GM21619 (cell line): ENCODE data around the gene TJAP1.
"Not testable (repeated sequence)": the region's sequence is repeated elsewhere in the genome, so short reads cannot be mapped to it uniquely, and the experiment has no call there.

ENCODE experiments used
- ATAC-seq: cut with Tn5 transposase; IDR thresholded peaks from one replicate; pipeline ENCODE4 v1.9.1; 2021; ENCODE audit not compliant: unreplicated experiment

The TJAP1 gene

GRCh38 chr6:43452896-43453295 lies 24.5 kb upstream of the TJAP1 start:
- no peak for ATAC-seq

GRCh38 chr6:43453831-43454230 lies 23.5 kb upstream of the TJAP1 start:
- ATAC-seq = no peak

GRCh38 chr6:43454290-43454695 lies 23.1 kb upstream of the TJAP1 start:
- ATAC-seq = no peak

DNA sequence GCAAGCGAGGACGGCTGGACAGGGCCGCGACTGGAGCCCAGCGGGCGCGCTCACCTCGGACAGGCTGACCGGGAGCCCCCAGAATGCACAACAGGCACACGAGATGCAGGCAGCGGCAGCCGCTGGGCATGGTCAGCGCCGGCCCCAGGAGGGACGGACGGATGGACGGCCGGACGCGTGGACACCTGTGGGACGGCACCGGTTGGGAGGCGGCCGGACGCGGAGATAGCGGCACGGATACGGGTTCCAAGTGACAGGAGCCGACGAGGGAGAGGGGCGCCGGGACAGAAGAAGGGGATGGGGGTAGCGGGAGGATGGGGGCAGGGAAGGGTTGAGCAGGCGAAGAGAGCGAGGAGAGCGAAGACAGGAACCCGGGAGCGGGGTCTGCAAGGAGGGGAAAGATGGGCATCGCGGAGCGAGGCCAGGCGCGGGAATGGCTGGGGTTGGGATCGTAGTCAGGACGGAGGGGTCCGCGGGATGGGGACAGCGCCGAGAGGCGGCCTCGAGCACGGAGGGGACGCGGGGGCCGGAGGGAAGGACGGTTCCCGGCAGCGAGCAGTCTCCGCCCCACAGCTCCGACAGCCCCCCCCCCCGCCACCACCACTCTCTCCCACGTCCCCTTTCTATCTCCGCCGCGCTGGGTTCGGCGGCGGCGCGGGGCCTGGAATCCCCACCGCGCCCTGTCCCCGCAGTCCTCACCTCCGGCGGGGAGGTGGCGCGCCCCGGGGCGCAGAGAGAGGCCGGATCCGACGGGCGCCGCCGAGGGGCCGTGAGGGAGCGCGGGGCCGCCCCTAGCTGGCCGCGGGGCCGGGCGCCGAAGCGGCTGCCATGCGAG lies 22.5 kb upstream of the TJAP1 start:
- no peak for ATAC-seq

DNA sequence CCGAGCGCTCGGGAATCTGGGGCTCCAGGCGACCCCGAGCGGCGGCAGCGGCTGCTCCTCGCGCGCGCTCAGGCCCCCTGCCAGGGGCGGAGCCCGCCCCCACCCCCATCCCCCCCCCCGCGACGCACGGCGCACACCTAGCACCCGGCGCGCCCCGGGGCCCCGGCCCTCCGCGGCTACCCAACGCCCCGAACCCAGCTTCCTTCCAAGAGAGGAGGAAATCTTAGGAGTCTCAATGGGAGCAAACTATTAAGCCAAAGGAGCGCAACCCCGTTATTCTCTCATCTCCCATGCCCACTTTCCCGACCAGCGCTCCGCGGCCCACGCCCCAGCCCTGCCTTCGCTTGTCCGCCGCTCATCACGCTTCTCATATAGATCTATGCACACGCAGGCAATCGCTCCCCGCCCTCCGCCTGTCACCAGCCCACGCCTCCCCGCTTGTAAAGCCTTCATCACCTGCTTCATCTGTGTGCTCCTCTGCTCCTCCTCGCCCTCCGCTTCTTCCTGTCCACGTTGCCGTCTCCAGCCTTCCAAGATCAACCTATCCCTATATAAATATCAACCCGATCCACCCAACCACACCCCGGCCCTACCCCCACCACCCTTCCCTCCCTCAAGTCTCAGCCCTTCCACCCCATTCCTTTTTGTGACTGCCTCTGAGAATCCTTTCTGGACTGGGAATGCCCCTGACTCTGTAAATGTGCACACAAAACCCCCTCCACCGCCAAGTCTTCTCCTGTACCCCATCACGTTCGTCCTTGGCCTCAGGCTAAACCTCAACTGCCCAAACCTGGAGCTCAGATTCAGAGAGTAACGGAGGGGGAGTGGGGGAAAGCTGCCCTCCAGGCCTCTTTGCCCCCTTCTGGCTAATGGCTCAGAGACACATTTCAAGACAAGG lies 21.6 kb upstream of the TJAP1 start, which contains the start of gene DLK2:
Gene DLK2 (minus strand): TSS at position 18 of the 898 bp plus-strand sequence. CDS start 723 bp downstream, outside the sequence.
- ATAC-seq = no peak

GRCh38 chr6:43457643-43458042 lies 19.7 kb upstream of the TJAP1 start:
- ATAC-seq = no peak

DNA sequence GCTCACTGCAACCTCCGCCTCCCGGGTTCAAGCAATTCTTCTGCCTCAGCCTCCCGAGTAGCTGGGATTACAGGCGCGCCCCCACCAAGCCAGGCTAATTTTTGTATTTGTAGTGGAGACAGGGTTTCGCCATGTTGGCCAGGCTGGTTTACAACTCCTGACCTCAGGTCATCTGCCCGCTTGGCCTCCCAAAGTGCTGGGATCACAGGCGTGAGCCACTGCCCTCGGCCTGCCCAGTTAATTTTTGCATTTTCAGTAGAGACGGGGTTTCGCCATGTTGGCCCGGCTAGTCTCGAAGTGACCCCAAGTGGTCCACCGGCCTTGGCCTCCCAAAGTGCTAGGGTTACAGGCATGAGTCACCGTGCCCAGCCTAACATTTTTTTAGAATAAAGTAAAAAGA lies 19.2 kb upstream of the TJAP1 start:
- ATAC-seq = not testable (repeated sequence)

DNA sequence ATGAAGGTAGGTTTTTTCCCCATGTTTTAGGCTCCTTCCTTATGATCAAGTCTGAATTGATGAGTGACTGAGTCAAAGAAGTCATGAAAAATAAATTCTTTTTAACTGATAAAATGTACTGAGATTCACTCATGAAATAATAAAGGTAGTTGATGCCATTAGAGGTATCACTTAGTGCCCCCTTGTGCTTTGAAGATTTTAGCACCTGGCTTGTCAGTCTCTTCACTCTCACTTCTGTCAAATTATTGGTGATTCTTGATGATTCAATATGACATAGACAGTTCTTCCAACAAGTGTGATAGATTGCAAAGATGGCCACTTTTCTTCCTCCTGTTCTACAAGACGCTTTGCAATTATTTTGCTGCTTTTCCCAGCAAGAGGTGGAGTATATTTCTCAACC lies 17.8 kb upstream of the TJAP1 start:
- no peak for ATAC-seq

GRCh38 chr6:43460032-43460431 lies 17.3 kb upstream of the TJAP1 start:
- no peak for ATAC-seq

- no peak for ATAC-seq
Observed at GRCh38 chr6:43461936-43462335, 15.4 kb upstream of the TJAP1 start.

GRCh38 chr6:43464337-43464736 lies 13.0 kb upstream of the TJAP1 start:
- no peak for ATAC-seq

DNA sequence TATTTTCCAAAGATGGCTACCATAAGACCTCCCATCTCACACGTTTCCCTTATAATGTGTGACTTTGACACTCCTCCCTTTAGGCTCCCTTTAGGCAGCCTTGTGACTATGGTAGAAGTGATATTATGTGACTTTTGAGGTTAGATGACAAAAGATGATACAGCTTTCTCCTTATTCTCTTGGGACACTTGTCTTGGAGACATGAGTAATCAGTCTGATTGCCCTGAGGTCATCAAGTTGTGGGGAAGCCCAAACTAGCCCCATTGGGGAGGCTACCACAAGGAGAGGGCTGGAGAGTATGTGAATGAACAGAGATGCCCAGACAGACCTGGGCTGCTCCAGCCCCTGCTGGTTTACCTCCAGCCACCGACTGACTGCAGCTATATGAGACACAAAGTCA lies 11.4 kb upstream of the TJAP1 start:
- ATAC-seq = no peak

- not testable (repeated sequence) for ATAC-seq
Observed at GRCh38 chr6:43467265-43467664, 10.1 kb upstream of the TJAP1 start.

DNA sequence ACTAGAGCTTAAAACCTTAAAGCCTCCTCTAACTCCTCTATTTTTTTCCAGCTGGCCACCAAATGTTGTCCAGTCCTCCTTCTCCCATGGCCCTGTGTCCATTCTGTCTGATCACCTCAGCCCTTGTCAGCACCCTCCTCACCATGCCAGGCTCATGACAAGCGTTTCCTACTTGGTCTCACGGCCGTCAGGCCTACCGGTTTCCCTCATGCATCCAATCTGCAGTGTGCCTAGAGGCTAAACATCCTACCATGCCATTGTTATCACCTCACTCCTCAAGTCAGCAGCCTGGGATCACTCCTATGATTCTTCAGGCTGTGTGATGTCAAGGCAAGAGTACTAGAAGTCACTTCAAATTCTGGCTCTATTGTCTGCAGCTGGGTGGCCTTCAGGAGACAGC lies 9.6 kb upstream of the TJAP1 start:
- no peak for ATAC-seq

- ATAC-seq = no peak
Observed at GRCh38 chr6:43468240-43468639, 9.1 kb upstream of the TJAP1 start.

GRCh38 chr6:43468748-43469681 lies 8.4 kb upstream of the TJAP1 start:
- no peak for ATAC-seq

GRCh38 chr6:43469947-43470346 lies 7.4 kb upstream of the TJAP1 start:
- ATAC-seq = no peak

DNA sequence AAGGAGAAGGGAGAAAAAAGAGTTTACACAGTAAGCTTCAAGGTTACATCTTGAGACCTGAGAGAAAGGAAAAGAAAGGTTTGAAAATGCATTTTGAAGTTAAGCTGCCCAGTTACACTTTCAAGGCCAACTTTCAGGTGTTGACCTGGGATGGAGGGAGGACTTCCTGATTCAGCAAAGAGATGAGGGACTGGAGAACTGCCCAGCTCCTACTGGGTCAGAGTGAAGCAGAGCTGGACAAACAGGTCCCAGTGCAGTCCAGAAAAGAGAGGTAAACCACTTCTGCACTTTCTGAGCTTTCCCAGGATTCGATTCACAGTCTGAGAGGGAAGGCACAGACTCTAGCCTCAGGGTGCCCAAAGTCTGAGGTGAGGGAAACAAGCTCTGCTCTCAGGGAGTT lies 6.0 kb upstream of the TJAP1 start:
- no peak for ATAC-seq

DNA sequence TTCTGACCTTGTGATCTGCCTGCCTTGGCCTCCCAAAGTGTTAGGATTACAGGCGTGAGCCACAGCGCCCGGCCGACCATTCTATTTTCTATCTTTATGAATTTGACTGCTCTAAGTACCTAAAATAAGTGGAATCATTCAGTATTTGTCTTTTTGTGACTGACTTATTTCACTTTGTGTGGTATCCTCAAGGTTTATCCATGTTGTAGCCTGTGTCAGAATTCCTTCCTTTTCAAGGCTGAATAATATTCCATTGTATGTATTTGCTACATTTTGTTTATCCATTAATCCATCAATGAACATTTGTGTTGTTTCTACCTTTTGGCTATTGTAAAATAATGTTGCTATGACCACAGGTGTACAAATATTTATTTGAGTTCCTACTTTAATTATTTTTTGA lies 4.9 kb upstream of the TJAP1 start:
- no peak for ATAC-seq

DNA sequence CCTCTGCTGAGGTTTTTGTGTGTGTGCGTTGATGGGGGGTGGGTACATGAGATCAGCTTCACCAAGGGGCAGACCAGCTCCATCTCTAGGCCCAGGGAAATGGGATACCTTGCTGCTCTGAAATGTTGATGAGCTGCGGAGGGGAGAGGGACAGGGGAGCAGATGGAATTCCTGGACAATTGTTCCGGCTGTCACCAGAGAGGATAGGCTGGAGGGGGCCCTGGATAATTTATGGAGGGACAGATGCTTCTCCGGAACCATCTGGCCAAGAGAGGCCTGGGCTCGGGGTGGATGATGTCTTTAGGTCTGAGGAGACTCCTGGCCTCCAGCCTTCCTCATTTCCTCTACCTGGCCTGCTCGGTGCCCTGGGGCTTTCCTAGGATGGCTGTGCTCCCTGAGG lies 1.9 kb upstream of the TJAP1 start:
- no peak for ATAC-seq

GRCh38 chr6:43476746-43477145 lies 624 bp upstream of the TJAP1 start:
- ATAC-seq = no peak
